GM18909 (cell line): ENCODE results near the gene SMYD2.

Experiments
- ATAC-seq: cut with Tn5 transposase; IDR thresholded peaks from one replicate; pipeline ENCODE4 v1.9.1; 2021; ENCODE audit warnings: mild to moderate bottlenecking; ENCODE audit not compliant: unreplicated experiment, poor library complexity

SMYD2 gene

GRCh38 chr1:214352838-214353237, 71.9 kb downstream of the SMYD2 start:
- ATAC-seq, result no peak

- ATAC-seq, result no peak
Measured at GRCh38 chr1:214354440-214355148, 73.6 kb downstream of the SMYD2 start.

GRCh38 chr1:214360116-214360515, 79.2 kb downstream of the SMYD2 start:
- no peak for ATAC-seq

- ATAC-seq, result no peak
Measured at GRCh38 chr1:214360525-214361164, 79.7 kb downstream of the SMYD2 start.

GRCh38 chr1:214361636-214362035, 80.7 kb downstream of the SMYD2 start:
- ATAC-seq, result no peak

- ATAC-seq, result no peak
Measured at GRCh38 chr1:214362188-214362882, 81.4 kb downstream of the SMYD2 start.

- ATAC-seq, result no peak
Measured at GRCh38 chr1:214363386-214363785, 82.4 kb downstream of the SMYD2 start.

GRCh38 chr1:214364386-214364785, 83.4 kb downstream of the SMYD2 start:
- ATAC-seq, result no peak

GRCh38 chr1:214364786-214365295, 83.9 kb downstream of the SMYD2 start:
- ATAC-seq, result no peak

- ATAC-seq, result peak; percentile 74
Measured at GRCh38 chr1:214367841-214368240, 86.9 kb downstream of the SMYD2 start.

GRCh38 chr1:214369364-214369763, 88.4 kb downstream of the SMYD2 start:
- no peak for ATAC-seq

- no peak for ATAC-seq
Measured at GRCh38 chr1:214370615-214371014, 89.7 kb downstream of the SMYD2 start.

- no peak for ATAC-seq
Measured at GRCh38 chr1:214372092-214372491, 91.1 kb downstream of the SMYD2 start.

GRCh38 chr1:214377485-214377884, 96.5 kb downstream of the SMYD2 start:
- no peak for ATAC-seq

- no peak for ATAC-seq
Measured at GRCh38 chr1:214377886-214378285, 96.9 kb downstream of the SMYD2 start.

- ATAC-seq, result no peak
Measured at GRCh38 chr1:214378492-214378891, 97.5 kb downstream of the SMYD2 start.

GRCh38 chr1:214379236-214379970, 98.4 kb downstream of the SMYD2 start:
- no peak for ATAC-seq

- ATAC-seq, result no peak
Measured at GRCh38 chr1:214380396-214380795, 99.4 kb downstream of the SMYD2 start.

GRCh38 chr1:214380986-214381695, 100.2 kb downstream of the SMYD2 start:
- ATAC-seq, result no peak
